KG1 (cell line): Measurements from ENCODE around the gene TP53AIP1.
A peak's percentile ranks its signal among the peaks of the same experiment; 100 is the strongest.

Experiments used
- DNase-seq: peaks from one replicate; lab custom pipeline; 2025; lab: John Stamatoyannopoulos, UW

The TP53AIP1 gene

GRCh38 chr11:128906185-128907050 is 36.3 kb downstream of the TP53AIP1 start:
- DNase-seq, result no peak

- DNase-seq, result no peak
These were observed 37.1 kb downstream of the TP53AIP1 start for GRCh38 chr11:128905345-128906184.

GRCh38 chr11:128904656-128905344 is 37.9 kb downstream of the TP53AIP1 start:
- peak; percentile 27 for DNase-seq

GRCh38 chr11:128904303-128904655 is 38.4 kb downstream of the TP53AIP1 start:
- DNase-seq, result no peak

- no peak for DNase-seq
These were observed 39.2 kb downstream of the TP53AIP1 start for GRCh38 chr11:128903248-128904061.

- DNase-seq, result no peak
These were observed 40.1 kb downstream of the TP53AIP1 start for GRCh38 chr11:128902515-128903066.

GRCh38 chr11:128901653-128902514 is 40.8 kb downstream of the TP53AIP1 start:
- no peak for DNase-seq

- no peak for DNase-seq
These were observed 42.2 kb downstream of the TP53AIP1 start for GRCh38 chr11:128900468-128900867.

- no peak for DNase-seq
These were observed 43.9 kb downstream of the TP53AIP1 start for GRCh38 chr11:128898580-128899344.

- no peak for DNase-seq
These were observed 44.8 kb downstream of the TP53AIP1 start for GRCh38 chr11:128897826-128898225.

- DNase-seq, result no peak
These were observed 46.3 kb downstream of the TP53AIP1 start for GRCh38 chr11:128896356-128896755.

- DNase-seq, result no peak
These were observed 47.1 kb downstream of the TP53AIP1 start for GRCh38 chr11:128895526-128895925.

GRCh38 chr11:128894685-128895084 is 48.0 kb downstream of the TP53AIP1 start:
- DNase-seq, result no peak

GRCh38 chr11:128894286-128894681 is 48.4 kb downstream of the TP53AIP1 start:
- no peak for DNase-seq

GRCh38 chr11:128893578-128894285 is 48.9 kb downstream of the TP53AIP1 start:
- no peak for DNase-seq

- no peak for DNase-seq
These were observed 49.7 kb downstream of the TP53AIP1 start for GRCh38 chr11:128892866-128893565.

- no peak for DNase-seq
These were observed 50.7 kb downstream of the TP53AIP1 start for GRCh38 chr11:128891913-128892398.
